ENCODE results near the gene SLC9A9. TPM values are rescaled to one million over a fixed set of nuclear protein-coding genes. Genes with fewer than 3 reads are reported as not detected.

SLC9A9 gene
- total and polyA plus RNA-seq, 10 donors, result 10.8 to 58.2 (median 44.7) TPM

- no peaks in the 10 kb centered on the region for H3K27me3 ChIP-seq (replicated peaks in 1 of 7)
Observed at GRCh38 chr3:143643905-143644304, 204.4 kb downstream of the SLC9A9 start.

DNA sequence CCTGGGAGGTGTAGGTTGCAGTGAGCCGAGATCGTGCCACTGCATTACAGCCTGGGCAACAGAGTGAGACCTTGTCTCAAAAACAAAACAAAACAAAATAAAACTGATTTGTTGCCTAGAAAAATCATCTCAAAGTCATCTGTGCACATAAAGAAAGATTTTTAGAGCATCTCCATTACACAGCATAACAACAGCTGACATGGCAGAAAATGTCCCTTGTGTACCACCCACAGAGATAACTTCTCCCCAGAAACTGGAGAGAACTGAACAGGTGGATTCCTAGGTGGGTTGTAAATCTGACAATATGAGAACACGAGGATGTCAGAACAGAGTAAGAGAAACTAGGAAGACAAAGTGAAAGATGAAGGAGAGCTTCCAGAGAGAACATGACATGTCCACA, 207.5 kb downstream of the SLC9A9 start:
- no peak for DNase-seq
- peaks cover 0 to 45% (median 36%) of the 10 kb centered on the region in 8 donors for H3K9me3 ChIP-seq
- no peaks in the 10 kb centered on the region for H3K27me3 ChIP-seq (replicated peaks in 1 of 7)
- TF ChIP-seq CTCF (IDR thresholded peaks at IDR 0.05 in 8 of 11, conservative IDR thresholded peaks at IDR 0.05 in 3 of 11) (no peak), POLR2AphosphoS5 (IDR thresholded peaks at IDR 0.05) (no peak), POLR2A (IDR thresholded peaks at IDR 0.05) (no peak)
- peaks cover 0 to 7% (median 0%) of the 10 kb centered on the region in 6 donors for H3K36me3 ChIP-seq
- intact Hi-C loops (cut with DNase I; ENCODE audit: low total_unique reads), result no loop called here
- WGBS, 5 donors, result 95 to 98% (median 97%) methylated on average over 3 of the region's 3 CpGs
- H3K27ac ChIP-seq, result no peak overlapping the region
- H3K4me3 ChIP-seq, result no peak overlapping the region
- H3K4me1 ChIP-seq, result peaks cover 0 to 8% (median 0%) of the 10 kb centered on the region in 6 donors

More at GRCh38 chr3:143643905-143644304, 204.4 kb downstream of the SLC9A9 start:
- Histone ChIP-seq H3K27ac (no peak overlapping the region), H3K4me1 (peaks cover 0 to 8% (median 0%) of the 10 kb centered on the region in 6 donors), H3K36me3 (peaks cover 0 to 4% (median 0%) of the 10 kb centered on the region in 6 donors), H3K4me3 (no peak overlapping the region), H3K9me3 (peaks cover 0 to 14% (median 8%) of the 10 kb centered on the region in 8 donors)
- no peak for DNase-seq
- WGBS, 5 donors, result 87 to 100% (median 100%) methylated on average over 1 of the region's 1 CpG
- no peak for TF ChIP-seq POLR2AphosphoS5 (IDR thresholded peaks at IDR 0.05)
- TF ChIP-seq POLR2A (IDR thresholded peaks at IDR 0.05), result no peak
- no peak for TF ChIP-seq CTCF (IDR thresholded peaks at IDR 0.05 in 8 of 11, conservative IDR thresholded peaks at IDR 0.05 in 3 of 11)
- intact Hi-C loops (cut with DNase I; ENCODE audit: low total_unique reads), result no loop called here

- intact Hi-C loops (cut with DNase I; ENCODE audit: low total_unique reads), result no loop called here
- Histone ChIP-seq H3K9me3 (peaks cover 0 to 49% (median 36%) of the 10 kb centered on the region in 8 donors), H3K27me3 (replicated peaks in 1 of 7) (no peaks in the 10 kb centered on the region), H3K4me1 (no peaks in the 10 kb centered on the region), H3K27ac (no peak overlapping the region), H3K4me3 (no peak overlapping the region), H3K36me3 (peaks cover 0 to 10% (median 0%) of the 10 kb centered on the region in 6 donors)
- no peak for DNase-seq
- 91 to 98% (median 92%) methylated on average over 1 of the region's 1 CpG for WGBS, 5 donors
- no peak for TF ChIP-seq POLR2AphosphoS5 (IDR thresholded peaks at IDR 0.05)
- no peak for TF ChIP-seq POLR2A (IDR thresholded peaks at IDR 0.05)
- TF ChIP-seq CTCF (IDR thresholded peaks at IDR 0.05 in 8 of 11, conservative IDR thresholded peaks at IDR 0.05 in 3 of 11), result no peak
Observed at GRCh38 chr3:143637133-143637532, 211.1 kb downstream of the SLC9A9 start.

DNA sequence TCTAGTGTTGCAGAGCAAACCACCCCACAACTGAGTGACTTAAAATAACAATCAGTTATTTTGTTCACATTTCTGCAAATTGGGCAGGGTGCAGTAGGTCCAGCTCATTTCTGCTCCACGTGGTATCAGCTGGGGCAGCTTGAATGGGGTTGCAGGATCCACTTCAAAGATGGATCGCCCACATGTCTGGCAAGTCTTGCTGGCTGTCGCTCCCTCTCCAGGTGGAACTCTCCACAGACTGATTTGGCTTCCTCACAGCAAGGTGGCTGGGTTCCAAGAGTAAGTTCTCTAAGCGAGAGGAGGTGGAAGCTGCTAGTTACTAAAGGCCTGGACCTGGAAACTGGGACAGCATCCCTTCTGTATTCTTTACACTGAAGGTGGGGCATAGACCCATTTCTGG, 213.3 kb downstream of the SLC9A9 start:
- Histone ChIP-seq H3K4me1 (no peaks in the 10 kb centered on the region), H3K36me3 (peaks cover 0 to 10% (median 0%) of the 10 kb centered on the region in 6 donors), H3K27ac (no peak overlapping the region), H3K27me3 (replicated peaks in 1 of 7) (no peaks in the 10 kb centered on the region), H3K9me3 (peaks cover 0 to 45% (median 36%) of the 10 kb centered on the region in 8 donors), H3K4me3 (no peak overlapping the region)
- TF ChIP-seq CTCF (IDR thresholded peaks at IDR 0.05 in 8 of 11, conservative IDR thresholded peaks at IDR 0.05 in 3 of 11) (no peak), POLR2AphosphoS5 (IDR thresholded peaks at IDR 0.05) (no peak), POLR2A (IDR thresholded peaks at IDR 0.05) (no peak)
- DNase-seq, result no peak
- intact Hi-C loops (cut with DNase I; ENCODE audit: low total_unique reads), result no loop called here
- WGBS, 5 donors, result 91 to 98% (median 92%) methylated on average over 4 of the region's 4 CpGs
